Hepatocyte (in vitro differentiated cells): ENCODE measurements around the gene HLA-F.

ENCODE experiments used
- CTCF ChIP-seq: fragments of 200-600 bp; sonication (generic); IDR thresholded peaks from 2 replicates; pipeline ENCODE4 v1.5.1; 2016; ENCODE audit warnings: antibody characterized with exemption, mild to moderate bottlenecking; ENCODE audit not compliant: poor library complexity
- EZH2 ChIP-seq: fragments of 200-600 bp; sonication (generic); IDR thresholded peaks from 2 replicates; pipeline ENCODE4 v1.6.1; 2016; ENCODE audit warnings: antibody characterized with exemption, mild to moderate bottlenecking, borderline replicate concordance
- EZH2phosphoT487 ChIP-seq: fragments of 200-600 bp; sonication (generic); IDR thresholded peaks from one replicate; pipeline ENCODE4 v1.6.1; 2018; ENCODE audit warnings: antibody characterized with exemption, mild to moderate bottlenecking, low read depth, moderate library complexity; ENCODE audit not compliant: unreplicated experiment, severe bottlenecking

- TF ChIP-seq CTCF: no peak
- no peak for TF ChIP-seq EZH2phosphoT487
- TF ChIP-seq EZH2: no peak
Measured at GRCh38 chr6:29742127-29742526, 18.9 kb downstream of the HLA-F start.
